HEK293 (cell line): ENCODE data around the gene BCCIP.

Experiments
- CTCF ChIP-seq: fragments of 450-650 bp; formaldehyde crosslinking; IDR thresholded peaks from 2 replicates; pipeline ENCODE4 v1.5.1; 2016; ENCODE audit warnings: missing biosample characterization, missing genetic modification characterization
- SCRT2 ChIP-seq: fragments of 450-650 bp; formaldehyde crosslinking; IDR thresholded peaks from 2 replicates; pipeline ENCODE4 v1.5.1; 2016; ENCODE audit warnings: missing biosample characterization, missing genetic modification characterization
- ZBTB21 ChIP-seq: fragments of 450-650 bp; formaldehyde crosslinking; IDR thresholded peaks from 2 replicates; pipeline ENCODE4 v1.5.1; 2017; ENCODE audit warnings: missing biosample characterization, missing genetic modification characterization
- ZFP3 ChIP-seq: fragments of 450-650 bp; formaldehyde crosslinking; IDR thresholded peaks from 2 replicates; pipeline ENCODE4 v1.5.1; 2016; ENCODE audit warnings: low read depth, missing biosample characterization, missing genetic modification characterization
- ZFP69B ChIP-seq: fragments of 450-650 bp; formaldehyde crosslinking; IDR thresholded peaks from 2 replicates; pipeline ENCODE4 v1.5.1; 2016; ENCODE audit warnings: missing biosample characterization, missing genetic modification characterization
- ZNF146 ChIP-seq: fragments of 450-650 bp; formaldehyde crosslinking; IDR thresholded peaks from 2 replicates; pipeline ENCODE4 v1.5.1; 2016; ENCODE audit warnings: missing biosample characterization, missing genetic modification characterization
- ZNF391 ChIP-seq: fragments of 450-650 bp; formaldehyde crosslinking; IDR thresholded peaks from 2 replicates; pipeline ENCODE4 v1.5.1; 2016; ENCODE audit warnings: low read depth, missing biosample characterization, missing genetic modification characterization, borderline replicate concordance
- ZXDB ChIP-seq: fragments of 450-650 bp; formaldehyde crosslinking; IDR thresholded peaks from 2 replicates; pipeline ENCODE4 v1.5.1; 2016; ENCODE audit warnings: missing biosample characterization, missing genetic modification characterization

GRCh38 chr10:125775491-125776106, 47.7 kb upstream of the BCCIP start, which contains the start of gene MMP21:
- TF ChIP-seq CTCF (tag by site-specific recombination) (no peak), ZNF391 (tag by site-specific recombination) (no peak), ZXDB (tag by site-specific recombination) (no peak), ZFP69B (tag by site-specific recombination) (no peak), ZFP3 (no peak), SCRT2 (no peak), ZNF146 (tag by site-specific recombination) (no peak), ZBTB21 (no peak)
